Thyroid gland (tissue), 4 donors: ENCODE measurements around the gene ST3GAL4. TPM values are rescaled to one million over a fixed set of nuclear protein-coding genes. Genes with fewer than 3 reads are reported as not detected.
"Not testable (repeated sequence)": the region's sequence is repeated elsewhere in the genome, so short reads cannot be mapped to it uniquely, and the experiment has no call there.

Experiments
- DNase-seq, 2 donors: peaks; one replicate each; pipeline ENCODE4 v3.0.0-alpha.2; 2019
- H3K27ac ChIP-seq, 3 donors: fragments of 200-600 bp; sonication (generic); 1 replicate in 2 of 3; 2 replicates in 1 of 3; pipeline ENCODE4 v1.5.1; 2016 to 2019; ENCODE audit warnings: mild to moderate bottlenecking in 1 of 3, moderate library complexity in 1 of 3
- H3K27me3 ChIP-seq: fragments of 200-600 bp; sonication (generic); one replicate; pipeline ENCODE4 v1.5.1; 2019
- H3K36me3 ChIP-seq, 2 donors: fragments of 200-600 bp; sonication (generic); one replicate each; pipeline ENCODE4 v1.5.1; 2016 to 2019
- H3K4me1 ChIP-seq, 2 donors: fragments of 200-600 bp; sonication (generic); one replicate each; pipeline ENCODE4 v1.5.1; 2017 to 2019
- H3K4me3 ChIP-seq, 3 donors: fragments of 200-600 bp; sonication (generic); replicated peaks in 1 of 3; 1 replicate in 2 of 3; 2 replicates in 1 of 3; pipeline ENCODE4 v1.5.1; 2016; ENCODE audit warnings: mild to moderate bottlenecking in 1 of 3
- H3K9me3 ChIP-seq: fragments of 200-600 bp; sonication (generic); one replicate; pipeline ENCODE4 v1.5.1; 2017
- POLR2A ChIP-seq, 2 donors: fragments of 450-650 bp; IDR thresholded peaks; one replicate each; pipeline ENCODE4 v1.6.1; 2017; ENCODE audit warnings: antibody characterized with exemption in 2 of 2, mild to moderate bottlenecking in 2 of 2, moderate library complexity in 1 of 2
- WGBS, 2 donors: methylation state at CpG; one replicate each; pipeline ENCODE4 v1.1.5; 2017; 5-methylcytosine and 5-hydroxymethylcytosine counted together
- intact Hi-C: fragments of 100-400 bp; cut with DNase I; formaldehyde crosslinking; loops from one replicate; pipeline ENCODE4 v1.15.1; 2023
- total RNA-seq, 4 donors: library from RNA; depleted of rRNA; stranded (reverse); fragments of >200 nt; gene quantifications; one replicate each; pipeline ENCODE4 v1.2.3, GENCODE V29; 2016
- TF ChIP-seq, protein P1 (sequence below), 6 experiments: fragments of 200-600 bp in 3 of 6; fragments of 450-650 bp in 3 of 6; sonication (generic) in 3 of 6; IDR thresholded peaks; one replicate each; pipeline ENCODE4 v1.5.1; 2016 to 2019; ENCODE audit warnings: antibody characterized with exemption in 6 of 6, mild to moderate bottlenecking in 2 of 6, inconsistent platforms in 1 of 6, moderate library complexity in 1 of 6

The ST3GAL4 gene
- total RNA-seq, 4 donors from 2014 or later, result 5.3 to 33.9 (median 26.4) TPM

DNA sequence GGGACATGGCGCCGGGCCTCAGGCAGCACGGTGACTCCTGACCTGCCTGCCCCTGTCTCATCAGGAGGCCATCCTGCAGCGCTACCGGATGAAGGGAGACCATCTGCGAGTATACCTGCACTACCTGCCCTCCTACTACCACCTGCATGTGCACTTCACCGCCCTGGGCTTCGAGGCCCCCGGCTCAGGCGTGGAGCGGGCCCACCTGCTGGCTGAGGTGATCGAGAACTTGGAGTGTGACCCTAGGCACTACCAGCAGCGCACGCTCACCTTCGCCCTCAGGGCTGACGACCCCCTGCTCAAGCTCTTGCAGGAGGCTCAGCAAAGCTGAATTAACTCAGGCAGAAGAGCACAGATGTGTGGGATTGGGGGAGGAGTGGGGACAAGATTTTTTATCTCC is 10.2 kb upstream of the ST3GAL4 start:
- peaks cover 0 to 12% of the 10 kb centered on the region in 2 donors for H3K36me3 ChIP-seq
- H3K27me3 ChIP-seq, result no peaks in the 10 kb centered on the region
- intact Hi-C loops, result no loop called here
- peak overlapping the region in 1 of 3 donors; percentile 30 for H3K27ac ChIP-seq
- peaks cover 4 to 21% of the 10 kb centered on the region in 2 donors for H3K4me1 ChIP-seq
- TF ChIP-seq POLR2A (IDR thresholded peaks at IDR 0.05), result no peak
- TF ChIP-seq, protein P1, sequence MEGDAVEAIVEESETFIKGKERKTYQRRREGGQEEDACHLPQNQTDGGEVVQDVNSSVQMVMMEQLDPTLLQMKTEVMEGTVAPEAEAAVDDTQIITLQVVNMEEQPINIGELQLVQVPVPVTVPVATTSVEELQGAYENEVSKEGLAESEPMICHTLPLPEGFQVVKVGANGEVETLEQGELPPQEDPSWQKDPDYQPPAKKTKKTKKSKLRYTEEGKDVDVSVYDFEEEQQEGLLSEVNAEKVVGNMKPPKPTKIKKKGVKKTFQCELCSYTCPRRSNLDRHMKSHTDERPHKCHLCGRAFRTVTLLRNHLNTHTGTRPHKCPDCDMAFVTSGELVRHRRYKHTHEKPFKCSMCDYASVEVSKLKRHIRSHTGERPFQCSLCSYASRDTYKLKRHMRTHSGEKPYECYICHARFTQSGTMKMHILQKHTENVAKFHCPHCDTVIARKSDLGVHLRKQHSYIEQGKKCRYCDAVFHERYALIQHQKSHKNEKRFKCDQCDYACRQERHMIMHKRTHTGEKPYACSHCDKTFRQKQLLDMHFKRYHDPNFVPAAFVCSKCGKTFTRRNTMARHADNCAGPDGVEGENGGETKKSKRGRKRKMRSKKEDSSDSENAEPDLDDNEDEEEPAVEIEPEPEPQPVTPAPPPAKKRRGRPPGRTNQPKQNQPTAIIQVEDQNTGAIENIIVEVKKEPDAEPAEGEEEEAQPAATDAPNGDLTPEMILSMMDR (IDR thresholded peaks at IDR 0.05), result no peak
- no peaks in the 10 kb centered on the region for H3K9me3 ChIP-seq
- WGBS, 2 donors, result 96 to 98% methylated on average over 15 to 16 of the region's 16 CpGs
- DNase-seq, result no peak
- H3K4me3 ChIP-seq, result no peak overlapping the region

DNA sequence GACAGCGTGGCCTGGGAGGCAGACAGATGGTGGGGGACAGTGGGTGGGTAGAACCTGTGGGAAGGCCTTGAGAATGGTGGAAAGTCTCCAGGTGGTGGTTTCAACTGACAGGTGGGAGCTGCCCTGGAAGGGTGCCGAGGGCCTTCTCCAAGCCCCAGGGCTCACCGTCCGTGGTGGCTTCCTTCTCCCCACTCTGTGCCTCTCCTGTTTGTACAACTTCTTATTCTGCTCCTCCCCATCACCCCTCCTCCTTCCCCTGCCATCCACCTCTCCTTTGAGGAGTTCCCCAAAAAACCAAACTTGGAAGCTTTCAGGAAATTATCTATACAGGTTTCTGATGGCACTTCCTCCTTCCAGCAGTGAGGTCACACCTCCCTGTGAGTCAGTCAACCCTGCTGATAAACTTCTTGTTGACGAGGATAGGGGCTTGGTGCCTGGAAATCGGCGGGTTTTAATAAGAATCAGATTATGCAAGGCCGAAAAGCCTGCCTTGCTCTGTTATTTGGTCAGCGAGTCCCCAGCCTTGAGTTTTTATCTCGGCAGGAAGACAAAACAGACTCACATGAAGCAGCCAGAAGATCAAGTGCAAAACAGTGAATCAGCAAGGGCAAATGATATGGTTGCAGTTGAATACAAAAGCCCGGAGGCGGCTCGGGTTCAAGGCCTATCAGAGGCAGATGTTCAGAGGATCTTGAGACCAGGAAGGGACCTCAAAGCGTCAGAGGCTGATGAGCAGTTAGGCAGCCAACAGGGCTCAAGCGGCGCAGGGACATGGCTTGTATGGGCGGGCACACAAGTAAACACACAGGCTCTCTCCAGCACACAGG is 9.5 kb upstream of the ST3GAL4 start:
- H3K27me3 ChIP-seq, result no peaks in the 10 kb centered on the region
- H3K4me3 ChIP-seq, result no peak overlapping the region
- H3K27ac ChIP-seq, result peak overlapping the region in 2 of 3 donors; percentile 30 to 63
- peaks cover 0 to 18% of the 10 kb centered on the region in 2 donors for H3K4me1 ChIP-seq
- TF ChIP-seq, protein P1 (IDR thresholded peaks at IDR 0.05), result no peak
- TF ChIP-seq POLR2A (IDR thresholded peaks at IDR 0.05), result no peak
- intact Hi-C loops, result no loop called here
- no peaks in the 10 kb centered on the region for H3K9me3 ChIP-seq
- 73 to 77% methylated on average over 16 to 17 of the region's 17 CpGs for WGBS, 2 donors
- peak; percentile 19 to 23 for DNase-seq
- H3K36me3 ChIP-seq, result peaks cover 0 to 12% of the 10 kb centered on the region in 2 donors

DNA sequence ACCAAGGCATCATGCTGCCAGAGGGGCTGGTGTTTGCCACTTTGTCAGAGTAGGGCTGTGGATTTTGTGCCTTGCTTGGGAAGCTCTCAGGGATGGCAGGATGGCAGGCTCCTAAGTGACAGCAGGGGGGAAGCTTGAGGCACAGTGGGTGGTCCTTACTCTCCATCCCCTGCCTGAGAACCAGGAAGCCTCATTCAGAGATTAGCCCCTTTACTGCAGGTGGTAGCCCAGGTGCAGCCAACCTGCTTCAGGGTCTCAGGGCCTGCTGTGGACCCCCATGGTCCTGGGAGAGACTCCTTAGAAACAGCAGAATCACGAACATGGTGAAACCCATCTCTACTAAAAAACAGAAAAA is 8.9 kb upstream of the ST3GAL4 start:
- Histone ChIP-seq H3K27ac (no peak overlapping the region), H3K4me1 (peaks cover 0 to 18% of the 10 kb centered on the region in 2 donors), H3K27me3 (no peaks in the 10 kb centered on the region), H3K9me3 (no peaks in the 10 kb centered on the region), H3K36me3 (peaks cover 0 to 12% of the 10 kb centered on the region in 2 donors), H3K4me3 (no peak overlapping the region)
- 88 to 93% methylated on average over 1 of the region's 1 CpG for WGBS, 2 donors
- no peak for DNase-seq
- intact Hi-C loops, result no loop called here
- no peak for TF ChIP-seq POLR2A (IDR thresholded peaks at IDR 0.05)
- TF ChIP-seq, protein P1 (IDR thresholded peaks at IDR 0.05), result no peak

DNA sequence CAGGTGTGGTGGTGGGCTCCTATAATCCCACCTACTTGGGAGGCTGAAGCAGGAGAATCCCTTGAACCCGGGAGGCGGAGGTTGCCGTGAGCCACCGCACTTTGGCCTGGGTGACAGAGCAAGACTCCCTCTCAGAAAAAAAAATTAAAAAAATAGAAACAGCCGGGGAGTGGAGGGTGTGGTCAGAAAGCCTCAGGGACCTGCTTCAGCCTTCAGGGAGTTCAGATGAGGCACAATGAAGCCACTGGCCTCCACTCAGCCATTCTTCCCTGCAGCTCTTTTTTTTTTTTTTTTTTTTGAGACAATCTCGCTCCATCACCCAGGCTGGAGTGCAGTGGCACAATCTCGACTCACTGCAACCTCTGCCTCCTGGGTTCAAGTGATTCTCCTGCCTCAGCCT is 8.5 kb upstream of the ST3GAL4 start:
- not testable (repeated sequence) for DNase-seq, H3K27me3 ChIP-seq
- H3K36me3 ChIP-seq, result peaks cover 0 to 12% of the 10 kb centered on the region in 2 donors

DNA sequence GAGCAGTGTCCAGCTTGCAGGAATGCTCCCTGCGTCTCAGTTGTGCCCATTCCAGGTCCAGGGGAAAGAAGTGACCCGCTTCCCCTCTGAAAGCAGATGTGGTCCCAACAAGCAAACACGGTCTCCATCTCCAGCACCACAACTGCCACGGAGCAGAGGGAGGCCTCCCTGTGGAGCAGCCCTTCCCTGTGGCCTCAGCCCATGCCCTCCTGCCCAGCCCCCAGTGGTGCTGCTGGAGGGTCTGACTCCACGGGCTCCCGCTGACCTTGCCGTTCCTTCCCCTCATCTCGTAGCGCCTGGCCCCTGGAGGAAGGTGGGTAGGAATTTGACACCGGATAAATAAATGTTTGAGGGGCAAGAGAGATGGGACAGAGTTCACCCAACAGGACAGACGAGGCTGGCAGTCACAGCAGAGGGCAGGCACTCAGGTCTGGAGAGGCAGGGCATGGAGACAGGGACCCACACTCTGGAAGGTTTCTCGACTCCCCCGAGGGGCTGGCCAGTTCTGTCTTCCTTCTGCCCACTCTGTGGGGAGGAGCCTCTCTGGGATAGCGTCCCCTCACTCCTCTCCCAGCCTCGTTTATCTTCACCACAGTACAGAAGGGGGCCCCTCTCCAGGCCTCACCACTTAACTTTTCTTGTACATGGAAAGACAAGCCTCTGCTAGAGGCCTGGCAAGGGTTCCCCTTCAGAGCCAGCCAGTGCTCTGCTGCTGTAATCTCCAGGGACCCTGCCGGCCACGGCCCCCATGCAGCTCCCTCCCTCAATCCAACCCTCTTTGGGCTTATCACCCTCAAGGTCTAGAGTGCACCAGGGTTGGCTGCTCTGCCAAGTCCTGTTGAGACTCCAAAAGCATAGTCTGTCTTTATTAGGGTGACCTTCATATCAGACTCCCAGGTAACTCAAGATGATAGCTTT is 7.5 kb upstream of the ST3GAL4 start:
- 66 to 68% methylated on average over 14 to 15 of the region's 17 CpGs for WGBS, 2 donors
- H3K36me3 ChIP-seq, result peaks cover 0 to 12% of the 10 kb centered on the region in 2 donors
- DNase-seq, result no peak
- no peaks in the 10 kb centered on the region for H3K9me3 ChIP-seq
- no peaks in the 10 kb centered on the region for H3K27me3 ChIP-seq
- H3K4me3 ChIP-seq, result no peak overlapping the region
- TF ChIP-seq POLR2A (IDR thresholded peaks at IDR 0.05), result no peak
- TF ChIP-seq, protein P1 (IDR thresholded peaks at IDR 0.05), result no peak
- H3K4me1 ChIP-seq, result peaks cover 0 to 22% of the 10 kb centered on the region in 2 donors
- intact Hi-C loops, result no loop called here
- peak overlapping the region in 1 of 3 donors; percentile 2 for H3K27ac ChIP-seq

More for the DNA sequence above, 8.5 kb upstream of the ST3GAL4 start:
- WGBS, 2 donors, result 91 to 95% methylated on average over 7 of the region's 7 CpGs
- H3K9me3 ChIP-seq, H3K4me3 ChIP-seq, H3K27ac ChIP-seq, intact Hi-C loops: not testable (repeated sequence)
- peaks cover 0 to 21% of the 10 kb centered on the region in 2 donors for H3K4me1 ChIP-seq
